ENCODE data around the gene TMEM132C.

TMEM132C gene

DNA sequence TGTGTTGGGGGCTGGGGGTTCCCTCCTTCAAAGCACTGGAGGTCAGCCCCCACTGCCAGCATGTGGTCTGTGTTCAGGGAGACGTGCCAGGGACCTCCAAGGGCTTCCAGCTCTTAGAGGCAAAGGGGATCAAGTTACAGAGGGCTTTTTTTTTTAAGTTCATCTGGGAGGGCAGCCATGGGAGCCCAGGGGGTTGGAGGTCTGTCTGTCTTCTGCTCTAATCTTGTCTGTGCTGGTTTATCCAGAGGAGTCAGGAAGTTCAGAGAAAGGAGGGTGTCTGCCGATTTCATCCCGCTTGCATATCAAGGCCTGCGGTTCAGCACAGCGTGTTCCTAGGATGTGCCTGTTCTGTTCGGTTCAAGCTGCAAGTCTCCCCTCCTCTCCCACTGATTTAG is 72.2 kb downstream of the TMEM132C start:
- no peak for DNase-seq (ENCODE audit: low spot score)

- DNase-seq (ENCODE audit: low spot score): no peak
These were observed 72.7 kb downstream of the TMEM132C start for GRCh38 chr12:128339631-128340030.

- no peak for DNase-seq (ENCODE audit: low spot score)
These were observed 86.3 kb downstream of the TMEM132C start for GRCh38 chr12:128353301-128353700.

DNA sequence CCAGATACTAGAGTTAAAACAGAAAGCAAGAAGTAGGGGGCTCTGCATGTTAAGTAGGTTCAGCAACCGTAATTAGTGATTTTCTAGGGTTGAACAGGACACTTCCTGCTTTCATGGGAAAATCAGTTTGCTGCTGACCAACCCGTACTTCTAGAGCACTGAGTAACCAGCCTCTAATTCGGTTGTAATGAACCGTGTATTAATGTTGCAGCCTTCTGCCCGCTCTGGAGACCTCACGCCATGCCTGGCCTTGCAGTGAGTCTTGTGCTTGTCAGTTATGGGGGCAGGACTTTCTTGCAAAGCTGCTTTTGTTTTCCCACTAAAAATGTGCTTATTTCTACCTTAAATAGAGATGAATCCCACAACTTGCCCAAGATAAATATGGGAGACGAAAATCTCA is 89.6 kb downstream of the TMEM132C start:
- no peak for DNase-seq (ENCODE audit: low spot score)

DNA sequence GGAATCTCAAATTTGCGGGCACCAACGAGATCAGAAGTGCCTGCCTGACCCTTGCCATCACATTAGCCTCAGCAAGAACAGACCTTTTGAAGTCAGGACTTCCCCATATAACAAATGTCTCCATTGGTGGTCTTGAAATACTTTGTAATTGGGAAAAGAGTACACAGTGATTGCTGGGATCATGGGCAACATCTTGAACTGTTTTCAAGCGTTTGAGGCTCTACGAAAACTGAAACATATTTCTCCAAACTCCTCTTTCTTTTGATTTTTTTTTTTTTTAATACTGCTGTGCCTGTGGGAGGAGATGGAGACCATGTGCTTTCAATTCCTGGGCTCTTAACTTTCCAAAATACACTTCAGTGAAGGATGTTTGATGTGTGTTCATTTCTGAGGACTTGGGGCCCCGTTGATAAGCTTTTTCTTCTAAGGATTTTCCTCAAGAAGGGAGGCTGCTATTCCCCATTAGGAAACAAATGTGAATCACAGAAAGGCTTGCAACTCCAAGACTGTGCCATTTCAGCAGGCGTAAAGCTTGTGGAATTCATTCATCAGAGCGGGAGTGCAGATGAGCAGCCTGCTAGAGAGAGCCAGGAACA is 94.5 kb downstream of the TMEM132C start:
- no peak for DNase-seq (ENCODE audit: low spot score)

DNA sequence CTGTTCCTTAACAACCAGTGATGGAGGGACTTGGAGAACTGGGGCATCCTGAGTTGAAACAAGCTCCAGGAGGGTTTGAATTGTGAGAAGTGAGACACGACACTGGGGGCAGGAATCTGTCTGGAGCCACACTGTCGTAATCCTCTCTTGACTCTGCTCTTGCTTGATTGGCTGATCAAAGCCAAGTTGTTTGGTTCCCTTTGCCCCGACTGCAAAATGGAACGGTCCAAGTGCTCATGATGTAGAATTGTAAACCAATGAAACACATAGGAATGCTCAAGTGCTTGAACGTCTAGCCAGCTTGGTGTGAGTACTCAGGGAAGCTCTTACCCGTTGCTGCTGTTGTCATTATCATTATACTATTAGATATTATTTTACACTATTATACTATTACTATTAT is 98.1 kb downstream of the TMEM132C start:
- no peak for DNase-seq (ENCODE audit: low spot score)

DNA sequence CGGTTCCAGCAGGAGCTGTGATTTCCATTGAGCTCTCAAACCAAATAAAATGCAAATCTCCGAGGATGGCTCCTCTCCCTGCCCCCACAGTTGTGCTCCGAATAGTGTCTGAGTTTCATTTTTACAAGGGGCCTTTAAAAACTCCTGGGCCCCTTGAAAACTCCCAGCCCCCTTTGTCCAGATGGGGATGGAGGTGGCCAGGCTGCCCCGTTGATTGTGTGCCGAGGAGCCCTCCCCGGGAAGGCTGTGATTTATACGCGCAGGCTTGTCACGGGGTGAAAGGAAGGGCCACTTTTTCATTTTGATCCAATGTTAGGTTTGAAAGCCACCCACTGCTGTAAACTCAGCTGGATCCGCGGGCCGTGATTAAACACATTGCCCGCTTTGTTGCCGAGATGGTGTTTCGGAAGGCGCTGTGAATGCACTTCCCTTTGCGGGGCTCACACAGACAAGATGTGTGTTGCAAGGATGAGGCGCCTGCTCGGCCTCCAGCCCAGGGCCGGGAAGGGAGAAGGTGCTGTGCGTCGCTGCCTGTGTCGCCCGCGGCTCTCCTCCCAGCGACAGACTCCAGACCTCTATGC is 98.8 kb downstream of the TMEM132C start:
- DNase-seq (ENCODE audit: low spot score): no peak

DNA sequence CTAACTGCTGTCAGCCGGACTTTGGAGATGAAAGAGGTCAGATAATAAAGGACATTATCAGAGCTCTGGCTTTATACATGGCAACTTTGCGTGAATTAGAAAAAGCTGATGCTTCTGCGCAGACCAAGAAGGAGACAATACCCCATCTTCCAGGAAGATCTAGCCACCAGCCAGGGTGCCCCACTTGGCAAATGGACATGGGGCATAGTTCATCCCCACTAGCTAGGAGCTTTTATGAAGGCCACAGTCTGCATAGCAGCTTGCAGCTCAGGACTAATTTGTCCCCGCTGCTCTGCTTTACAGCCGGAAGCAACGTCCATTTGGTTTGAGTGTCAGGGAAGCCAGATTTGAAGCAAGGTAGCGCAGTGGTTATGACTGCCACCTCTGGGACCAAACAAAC is 101.0 kb downstream of the TMEM132C start:
- DNase-seq (ENCODE audit: low spot score): no peak

GRCh38 chr12:128381541-128381940 is 114.6 kb downstream of the TMEM132C start:
- DNase-seq (ENCODE audit: low spot score): no peak

- no peak for DNase-seq (ENCODE audit: low spot score)
These were observed 115.0 kb downstream of the TMEM132C start for GRCh38 chr12:128381946-128382345.

- no peak for DNase-seq (ENCODE audit: low spot score)
These were observed 116.0 kb downstream of the TMEM132C start for GRCh38 chr12:128382946-128383345.

DNA sequence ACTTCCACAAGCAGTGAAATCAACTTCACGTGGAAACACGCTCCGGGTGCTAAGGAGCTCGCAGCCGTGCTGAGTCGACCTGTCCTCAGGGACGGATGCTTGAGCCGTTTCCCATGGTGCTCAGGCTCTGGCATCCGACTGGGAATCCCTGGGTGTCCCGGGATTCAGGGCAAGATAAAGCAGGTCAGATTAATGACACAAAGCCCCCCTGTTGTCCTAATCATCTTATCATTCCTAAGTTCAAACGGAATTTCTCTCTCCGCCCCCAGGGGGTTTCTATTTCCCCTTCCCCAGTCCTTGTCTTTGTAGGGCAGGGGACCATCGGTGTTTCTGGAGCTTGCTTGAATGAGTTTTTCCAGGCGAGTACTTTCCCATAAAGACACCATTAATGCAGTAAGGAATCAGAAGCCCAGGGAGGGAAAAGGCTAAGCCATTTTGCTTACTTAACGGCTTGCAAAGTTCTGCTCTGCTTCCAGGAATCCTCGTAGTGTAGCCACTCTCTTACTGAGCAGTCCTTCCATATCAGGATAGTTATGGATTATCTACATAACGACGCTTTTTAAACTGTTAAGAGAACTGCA is 116.5 kb downstream of the TMEM132C start:
- no peak for DNase-seq (ENCODE audit: low spot score)

DNA sequence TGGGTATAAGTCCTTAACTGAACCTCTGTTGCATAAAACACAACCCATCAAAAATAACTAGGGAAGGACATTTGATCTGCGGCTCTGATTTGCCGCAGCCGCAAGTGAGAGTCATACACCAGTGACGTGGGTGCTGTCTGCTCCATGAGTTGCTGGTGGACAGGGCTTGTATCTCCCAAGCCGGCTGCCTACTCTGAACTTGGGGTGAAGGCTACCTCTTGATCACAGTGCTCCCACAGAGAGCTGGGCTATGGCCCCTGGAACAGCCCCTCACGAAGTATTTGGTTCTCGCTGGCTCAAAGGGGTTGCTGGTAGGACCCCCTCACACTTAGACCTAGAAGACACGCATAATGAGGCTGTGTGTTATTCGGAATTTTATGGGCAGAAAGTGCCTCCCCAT is 118.8 kb downstream of the TMEM132C start:
- DNase-seq (ENCODE audit: low spot score): no peak

DNA sequence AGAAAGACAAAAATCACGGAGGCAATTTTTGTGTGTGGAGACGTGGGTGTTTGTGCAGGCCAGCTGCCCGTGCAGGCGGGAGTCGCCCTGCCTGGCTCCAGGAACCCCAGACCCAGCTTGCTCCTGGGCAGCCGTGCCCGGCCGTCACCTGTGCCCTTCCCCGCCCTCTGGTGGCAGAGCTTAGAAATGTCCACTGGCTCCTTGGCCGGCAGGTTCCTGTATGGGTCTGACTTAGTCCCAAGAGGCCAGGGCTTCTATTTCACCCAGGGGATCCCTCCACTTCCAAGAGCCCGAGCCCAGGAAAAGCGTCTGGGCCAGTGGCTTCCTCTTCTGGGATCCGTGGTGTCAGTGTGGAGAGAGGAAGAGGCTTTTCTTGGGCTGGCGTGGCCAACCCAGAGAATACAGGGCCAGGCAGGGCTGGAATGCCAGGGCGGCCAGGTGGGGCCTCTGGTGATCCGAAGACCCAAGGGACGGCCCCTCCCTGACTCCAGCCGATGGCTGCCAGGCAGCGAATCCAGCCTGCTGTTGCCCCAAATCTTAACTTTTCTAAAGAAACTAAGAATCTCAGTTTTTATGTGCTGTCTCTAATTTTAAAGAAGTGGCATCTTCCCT is 120.9 kb downstream of the TMEM132C start:
- DNase-seq (ENCODE audit: low spot score): no peak

DNA sequence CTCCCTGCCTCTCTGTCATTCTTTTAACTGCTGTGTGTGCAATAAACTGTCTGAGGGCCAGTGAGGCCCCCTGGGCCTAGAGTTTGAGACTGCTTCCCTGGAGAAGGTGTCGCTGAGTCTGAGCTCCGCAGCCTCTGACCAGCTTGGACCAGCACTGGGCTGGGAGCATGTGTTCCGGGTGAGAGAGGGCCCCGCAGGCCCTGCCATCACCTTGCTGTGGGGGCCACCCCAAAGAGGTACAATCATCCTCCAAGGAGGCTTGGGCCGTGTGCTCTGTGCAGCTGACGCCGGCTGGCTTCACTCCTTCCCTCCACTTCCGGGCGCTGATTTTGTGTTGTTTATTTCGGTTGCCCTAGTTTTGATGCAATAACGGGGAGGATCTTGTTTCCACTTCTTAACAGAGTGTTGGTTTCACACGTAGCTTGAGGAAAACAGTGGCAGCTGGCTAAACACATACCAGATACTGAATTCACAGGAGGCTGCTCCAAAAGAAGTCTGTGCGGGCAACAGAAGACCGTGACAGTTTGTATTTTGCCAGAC is 121.6 kb downstream of the TMEM132C start:
- DNase-seq (ENCODE audit: low spot score): no peak

DNA sequence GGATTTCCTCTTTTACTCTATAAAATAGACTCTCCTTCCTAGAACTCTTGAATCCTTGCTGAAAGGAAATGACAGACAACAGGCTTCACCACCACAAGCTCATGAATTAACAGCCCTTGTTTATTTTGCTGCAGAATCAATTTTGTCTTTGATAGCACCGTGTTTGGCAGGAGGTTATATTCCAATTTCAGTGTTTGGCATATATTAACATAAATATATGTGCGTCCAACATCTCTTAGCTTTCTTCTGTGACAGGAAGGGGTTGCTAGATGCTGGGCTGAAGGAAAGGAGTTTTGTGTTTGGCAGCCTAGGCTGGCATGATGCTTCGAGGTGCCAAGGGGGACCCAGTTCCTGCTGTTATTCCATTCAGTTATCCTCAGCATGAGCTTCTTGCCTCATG is 126.4 kb downstream of the TMEM132C start:
- DNase-seq (ENCODE audit: low spot score): no peak

DNA sequence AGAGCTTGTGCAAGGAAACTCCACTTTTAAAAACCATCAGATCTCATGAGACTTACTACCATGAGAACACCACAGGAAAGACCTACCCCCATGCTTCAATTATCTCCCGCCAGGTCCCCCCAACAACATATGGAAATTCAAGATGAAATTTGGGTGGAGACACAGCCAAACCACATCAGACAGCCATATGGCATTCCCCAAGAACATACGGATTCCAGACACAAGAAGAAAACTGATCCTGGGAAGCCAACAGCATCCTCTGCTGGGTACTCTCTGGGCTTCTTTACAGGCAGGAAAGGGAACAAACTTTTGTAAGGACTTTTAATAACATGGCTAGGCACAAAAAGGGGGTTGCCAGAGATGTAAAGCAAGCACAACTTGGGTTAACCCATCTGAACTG is 127.2 kb downstream of the TMEM132C start:
- DNase-seq (ENCODE audit: low spot score): no peak

DNA sequence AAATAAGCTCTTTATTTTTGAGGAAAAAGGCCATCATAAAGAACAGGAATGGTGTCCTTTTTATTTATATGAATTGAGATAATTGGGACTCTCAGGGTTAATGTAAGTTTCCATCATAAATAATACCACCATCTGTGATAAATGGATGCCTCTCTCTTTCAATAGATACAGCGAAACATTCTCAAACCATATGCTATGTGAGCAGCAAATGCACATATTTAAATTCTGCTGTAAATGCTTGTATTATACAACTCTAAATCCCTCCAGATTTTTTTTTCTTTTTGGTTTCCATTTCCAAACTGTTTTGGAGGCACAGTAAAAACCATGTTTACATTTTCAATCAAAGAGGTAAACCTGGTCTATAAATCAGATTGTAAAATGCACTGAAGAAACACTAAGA is 132.3 kb downstream of the TMEM132C start:
- DNase-seq (ENCODE audit: low spot score): no peak

GRCh38 chr12:128402486-128403243 is 135.7 kb downstream of the TMEM132C start:
- DNase-seq (ENCODE audit: low spot score): no peak

GRCh38 chr12:128408669-128409068 is 141.7 kb downstream of the TMEM132C start:
- DNase-seq (ENCODE audit: low spot score): no peak

DNA sequence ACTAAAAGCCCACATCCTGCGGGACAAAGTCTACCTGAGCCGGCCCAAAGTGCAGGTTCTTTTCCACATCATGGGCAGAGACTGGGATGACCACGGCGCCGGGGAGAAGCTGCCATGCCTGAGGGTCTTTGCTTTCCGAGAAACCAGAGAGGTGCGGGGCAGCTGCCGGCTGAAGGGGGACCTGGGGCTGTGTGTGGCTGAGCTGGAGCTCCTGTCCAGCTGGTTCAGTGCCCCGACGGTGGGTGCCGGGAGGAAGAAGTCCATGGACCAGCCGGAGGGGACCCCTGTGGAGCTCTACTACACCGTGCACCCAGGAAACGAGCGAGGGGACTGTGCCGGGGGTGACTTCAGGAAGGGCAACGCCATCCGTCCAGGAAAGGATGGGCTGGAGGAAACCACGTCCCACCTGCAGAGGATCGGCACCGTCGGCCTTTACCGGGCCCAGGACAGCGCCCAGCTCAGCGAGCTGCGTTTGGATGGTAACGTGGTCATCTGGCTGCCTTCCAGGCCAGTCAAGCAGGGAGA is 148.1 kb downstream of the TMEM132C start:
- DNase-seq (ENCODE audit: low spot score): no peak

GRCh38 chr12:128418944-128419343 is 152.0 kb downstream of the TMEM132C start:
- no peak for DNase-seq (ENCODE audit: low spot score)

Data from hematopoietic multipotent progenitor cell treated with erythropoietin and hydrocortisone succinate and interleukin-3 and kit ligand, for 17 days (in vitro differentiated cells).